Vagina (tissue), 2 donors: ENCODE data around the gene GYG2.

ENCODE experiments used
- CTCF ChIP-seq, 3 experiments: fragments of 450-650 bp in 2 of 3; fragments of 200-600 bp in 1 of 3; sonication (generic) in 1 of 3; IDR thresholded peaks; one replicate each; pipeline ENCODE4 v1.5.1; 2017 to 2019; ENCODE audit warnings: antibody characterized with exemption in 3 of 3, mild to moderate bottlenecking in 2 of 3, moderate library complexity in 2 of 3
- POLR2A ChIP-seq, 2 donors: fragments of 450-650 bp; IDR thresholded peaks; one replicate each; pipeline ENCODE4 v1.6.1; 2017; ENCODE audit warnings: antibody characterized with exemption in 2 of 2, mild to moderate bottlenecking in 2 of 2, moderate library complexity in 2 of 2
- POLR2AphosphoS5 ChIP-seq, 2 donors: sonication (generic); formaldehyde crosslinking; IDR thresholded peaks; one replicate each; pipeline ENCODE4 v1.9.0; 2017; ENCODE audit warnings: antibody characterized with exemption in 2 of 2, mild to moderate bottlenecking in 2 of 2, low read depth in 1 of 2; ENCODE audit not compliant: insufficient read depth in 1 of 2

GRCh38 chrX:2782778-2783177, 46.0 kb upstream of the GYG2 start:
- TF ChIP-seq POLR2AphosphoS5 (IDR thresholded peaks at IDR 0.05; ENCODE audit: insufficient read depth in 1 of 2, low read depth in 1 of 2): no peak
- TF ChIP-seq CTCF (IDR thresholded peaks at IDR 0.05): no peak
- TF ChIP-seq POLR2A (IDR thresholded peaks at IDR 0.05): no peak
